ENCODE measurements around the gene TNRC6B.

GRCh38 chr22:40325315-40325714 is 147.6 kb downstream of the TNRC6B start:
- TF ChIP-seq SMAD3 (CRISPR knock-in tag; IDR thresholded peaks at IDR 0.05; ENCODE audit: borderline replicate concordance) (no peak), CTCF (IDR thresholded peaks at IDR 0.05) (no peak), MAX (CRISPR knock-in tag; IDR thresholded peaks at IDR 0.05) (no peak), ZNF263 (CRISPR knock-in tag; IDR thresholded peaks at IDR 0.05; ENCODE audit: low read depth) (no peak), NR3C1 (CRISPR knock-in tag; conservative IDR thresholded peaks at IDR 0.05; ENCODE audit: low read depth) (no peak), NR1H2 (CRISPR knock-in tag; IDR thresholded peaks at IDR 0.05) (no peak), TEAD4 (CRISPR knock-in tag; IDR thresholded peaks at IDR 0.05) (no peak), GABPB1 (CRISPR knock-in tag; IDR thresholded peaks at IDR 0.05) (no peak)
- TF ChIP-seq, protein P1, sequence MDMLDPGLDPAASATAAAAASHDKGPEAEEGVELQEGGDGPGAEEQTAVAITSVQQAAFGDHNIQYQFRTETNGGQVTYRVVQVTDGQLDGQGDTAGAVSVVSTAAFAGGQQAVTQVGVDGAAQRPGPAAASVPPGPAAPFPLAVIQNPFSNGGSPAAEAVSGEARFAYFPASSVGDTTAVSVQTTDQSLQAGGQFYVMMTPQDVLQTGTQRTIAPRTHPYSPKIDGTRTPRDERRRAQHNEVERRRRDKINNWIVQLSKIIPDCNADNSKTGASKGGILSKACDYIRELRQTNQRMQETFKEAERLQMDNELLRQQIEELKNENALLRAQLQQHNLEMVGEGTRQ (CRISPR knock-in tag; IDR thresholded peaks at IDR 0.05), result no peak
- TF ChIP-seq, protein P2, sequence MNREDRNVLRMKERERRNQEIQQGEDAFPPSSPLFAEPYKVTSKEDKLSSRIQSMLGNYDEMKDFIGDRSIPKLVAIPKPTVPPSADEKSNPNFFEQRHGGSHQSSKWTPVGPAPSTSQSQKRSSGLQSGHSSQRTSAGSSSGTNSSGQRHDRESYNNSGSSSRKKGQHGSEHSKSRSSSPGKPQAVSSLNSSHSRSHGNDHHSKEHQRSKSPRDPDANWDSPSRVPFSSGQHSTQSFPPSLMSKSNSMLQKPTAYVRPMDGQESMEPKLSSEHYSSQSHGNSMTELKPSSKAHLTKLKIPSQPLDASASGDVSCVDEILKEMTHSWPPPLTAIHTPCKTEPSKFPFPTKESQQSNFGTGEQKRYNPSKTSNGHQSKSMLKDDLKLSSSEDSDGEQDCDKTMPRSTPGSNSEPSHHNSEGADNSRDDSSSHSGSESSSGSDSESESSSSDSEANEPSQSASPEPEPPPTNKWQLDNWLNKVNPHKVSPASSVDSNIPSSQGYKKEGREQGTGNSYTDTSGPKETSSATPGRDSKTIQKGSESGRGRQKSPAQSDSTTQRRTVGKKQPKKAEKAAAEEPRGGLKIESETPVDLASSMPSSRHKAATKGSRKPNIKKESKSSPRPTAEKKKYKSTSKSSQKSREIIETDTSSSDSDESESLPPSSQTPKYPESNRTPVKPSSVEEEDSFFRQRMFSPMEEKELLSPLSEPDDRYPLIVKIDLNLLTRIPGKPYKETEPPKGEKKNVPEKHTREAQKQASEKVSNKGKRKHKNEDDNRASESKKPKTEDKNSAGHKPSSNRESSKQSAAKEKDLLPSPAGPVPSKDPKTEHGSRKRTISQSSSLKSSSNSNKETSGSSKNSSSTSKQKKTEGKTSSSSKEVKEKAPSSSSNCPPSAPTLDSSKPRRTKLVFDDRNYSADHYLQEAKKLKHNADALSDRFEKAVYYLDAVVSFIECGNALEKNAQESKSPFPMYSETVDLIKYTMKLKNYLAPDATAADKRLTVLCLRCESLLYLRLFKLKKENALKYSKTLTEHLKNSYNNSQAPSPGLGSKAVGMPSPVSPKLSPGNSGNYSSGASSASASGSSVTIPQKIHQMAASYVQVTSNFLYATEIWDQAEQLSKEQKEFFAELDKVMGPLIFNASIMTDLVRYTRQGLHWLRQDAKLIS (CRISPR knock-in tag; IDR thresholded peaks at IDR 0.05; ENCODE audit: borderline replicate concordance), result no peak
